GM19468 (cell line): ENCODE results near the gene CHKA.
"Not testable (repeated sequence)": the region's sequence is repeated elsewhere in the genome, so short reads cannot be mapped to it uniquely, and the experiment has no call there.

Experiments
- ATAC-seq: cut with Tn5 transposase; IDR thresholded peaks from one replicate; pipeline ENCODE4 v1.9.1; 2021; ENCODE audit warnings: mild to moderate bottlenecking, moderate library complexity, moderate number of reproducible peaks; ENCODE audit not compliant: unreplicated experiment; ENCODE audit errors: extremely low read depth

Gene CHKA

DNA sequence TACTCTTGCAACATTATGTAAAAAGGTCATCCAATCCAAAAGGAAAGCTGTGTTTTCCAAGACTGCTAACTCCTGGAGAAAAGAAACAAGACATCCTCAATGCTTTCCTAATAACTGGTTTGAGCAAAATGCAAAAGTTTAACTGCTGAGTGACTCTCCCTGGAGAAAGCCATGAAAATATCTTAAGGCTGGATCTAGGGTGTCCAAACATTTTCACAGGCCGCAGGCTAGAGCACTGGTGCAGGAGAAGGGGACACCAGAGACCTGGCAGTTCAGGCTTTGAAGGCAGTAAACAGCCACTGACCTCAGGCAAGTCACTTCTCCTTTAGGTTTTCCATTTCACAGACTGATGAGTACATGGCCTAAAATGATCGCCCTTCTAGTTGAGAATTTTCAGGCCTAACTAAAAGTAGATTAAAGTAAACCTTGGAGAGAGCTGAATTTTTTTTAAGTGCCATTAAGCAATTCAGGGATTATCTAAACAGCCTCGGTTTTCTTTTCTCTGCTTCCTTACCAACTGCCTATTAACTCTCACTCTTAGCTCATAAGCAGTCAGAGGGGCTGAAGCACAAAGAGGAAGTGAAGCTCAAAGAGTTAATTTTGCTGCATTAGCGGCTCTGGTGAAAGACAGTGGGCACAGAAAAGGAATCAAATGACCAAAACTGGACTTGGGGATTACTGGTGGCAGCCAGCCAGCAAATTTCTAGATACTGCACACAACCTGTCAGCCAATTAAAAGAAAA is 2.3 kb downstream of the CHKA start:
- ATAC-seq = no peak

DNA sequence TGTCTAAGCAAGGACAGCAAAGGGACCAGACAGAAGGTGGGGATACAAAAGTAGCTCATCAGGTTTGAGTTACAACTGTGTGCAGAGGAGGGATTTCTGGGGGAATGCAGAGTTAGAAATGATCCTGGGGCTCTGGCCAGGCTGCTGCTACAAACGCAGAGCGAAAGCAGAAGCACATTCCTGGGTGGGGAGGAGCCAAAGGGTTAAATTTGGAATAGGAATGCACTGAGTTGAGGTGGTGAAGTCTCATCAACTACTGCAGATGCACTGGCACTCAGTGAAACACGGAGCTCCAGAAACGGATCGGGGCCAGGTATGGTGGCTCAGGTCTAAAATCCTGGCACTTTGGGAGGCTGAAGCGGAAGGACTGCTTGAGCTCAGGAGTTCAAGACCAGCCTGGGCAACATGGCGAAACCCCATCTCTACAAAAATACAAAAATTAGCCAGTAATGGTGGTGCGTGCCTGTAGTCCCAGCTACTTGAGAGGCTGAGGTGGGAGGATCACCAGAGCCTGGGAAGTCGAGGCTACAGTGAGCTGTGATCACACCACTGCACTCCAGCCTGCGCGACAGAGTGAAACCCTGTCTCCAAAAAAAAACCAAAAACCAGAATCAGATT is 3.2 kb downstream of the CHKA start:
- no peak for ATAC-seq

DNA sequence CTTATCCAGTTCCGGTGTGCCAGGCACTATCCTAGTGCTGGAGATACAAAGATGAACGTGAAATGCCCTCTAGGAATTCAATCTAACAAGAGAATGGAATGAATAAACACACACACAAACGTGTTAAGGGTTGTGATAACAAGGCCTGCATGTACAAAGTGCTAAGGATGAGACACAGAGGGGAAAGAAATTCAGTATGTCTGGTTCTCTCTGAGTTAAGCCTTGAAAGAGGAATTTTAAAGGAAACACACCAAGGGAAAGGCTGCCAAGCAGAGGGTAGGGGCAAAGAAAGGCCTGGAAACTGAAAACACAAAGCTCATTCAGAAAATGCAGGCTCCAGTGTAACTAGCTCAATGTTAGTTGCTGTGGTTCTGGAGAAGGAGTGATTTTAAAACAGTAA is 4.2 kb downstream of the CHKA start:
- ATAC-seq = no peak

DNA sequence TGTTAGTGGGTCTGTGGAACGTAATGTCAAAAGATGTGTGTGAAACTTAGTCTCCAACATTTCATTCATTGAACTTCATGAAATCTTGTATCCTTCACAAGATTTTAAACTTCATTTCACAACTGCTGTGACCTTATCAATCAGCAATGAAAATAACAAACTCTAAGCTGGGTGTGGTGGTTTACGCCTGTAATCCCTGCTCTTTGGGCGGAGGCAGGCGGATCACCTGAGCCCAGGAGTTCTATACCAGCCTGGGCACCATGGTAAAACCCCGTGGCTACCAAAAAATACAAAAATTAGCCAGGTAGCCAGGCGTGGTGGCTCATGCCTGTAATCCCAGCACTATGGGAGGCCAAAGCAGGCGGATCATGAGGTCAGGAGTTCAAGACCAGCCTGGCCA is 5.1 kb downstream of the CHKA start:
- ATAC-seq = no peak

DNA sequence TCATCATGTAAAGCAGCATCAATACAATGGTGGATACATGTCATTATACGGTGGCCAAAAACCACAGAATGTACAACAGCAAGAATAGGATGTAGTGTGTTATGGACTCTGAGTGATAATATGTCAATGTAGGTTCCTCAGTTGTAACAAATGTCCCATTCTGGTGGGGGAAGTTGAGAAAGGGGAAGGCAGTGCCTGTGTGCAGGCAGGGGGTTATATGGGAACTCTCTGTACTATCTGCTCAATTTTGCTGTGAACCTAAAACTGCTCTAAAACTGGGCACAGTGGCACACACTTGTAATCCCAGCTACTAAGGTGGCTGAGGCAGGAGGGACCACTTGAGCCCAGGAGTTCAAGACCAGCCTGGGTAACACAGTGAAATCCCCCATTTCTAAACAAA is 5.9 kb downstream of the CHKA start:
- no peak for ATAC-seq

DNA sequence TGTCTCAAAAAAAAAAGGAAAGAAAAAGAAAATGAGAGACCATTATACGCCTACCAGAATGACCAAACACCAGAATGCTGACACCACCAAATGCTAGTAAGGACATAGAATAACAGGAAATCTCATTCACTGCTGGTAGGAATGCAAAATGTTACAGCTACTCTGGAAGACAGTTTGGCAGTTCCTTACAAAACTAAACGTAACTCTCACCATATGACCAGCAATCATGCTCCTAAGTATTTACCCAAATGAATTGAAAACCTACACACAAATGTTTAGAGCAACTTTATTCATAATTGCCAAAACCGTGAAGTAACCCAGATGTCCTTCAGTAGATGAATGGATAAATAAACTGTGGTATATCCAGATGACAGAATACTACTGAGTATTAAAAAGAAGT is 7.2 kb downstream of the CHKA start:
- ATAC-seq = no peak

DNA sequence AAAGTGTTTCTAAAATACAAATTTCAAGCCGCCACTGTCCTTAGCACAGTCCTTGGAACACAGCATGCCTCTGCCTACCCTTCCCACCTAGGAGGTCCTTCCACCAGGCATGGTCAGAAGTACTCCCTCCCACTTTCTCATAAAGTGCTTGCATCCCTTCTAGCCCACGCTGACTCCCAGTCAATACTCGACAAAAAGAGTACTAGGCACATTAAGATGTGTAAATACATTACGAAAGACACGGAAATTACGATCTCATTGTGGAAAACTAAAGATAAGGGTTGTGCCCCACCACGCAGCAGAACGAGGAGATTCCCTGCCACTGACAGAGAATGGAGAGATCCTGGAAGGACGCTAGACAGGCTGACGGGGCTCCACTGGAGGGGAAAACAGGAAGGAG is 13.5 kb downstream of the CHKA start:
- ATAC-seq = no peak

DNA sequence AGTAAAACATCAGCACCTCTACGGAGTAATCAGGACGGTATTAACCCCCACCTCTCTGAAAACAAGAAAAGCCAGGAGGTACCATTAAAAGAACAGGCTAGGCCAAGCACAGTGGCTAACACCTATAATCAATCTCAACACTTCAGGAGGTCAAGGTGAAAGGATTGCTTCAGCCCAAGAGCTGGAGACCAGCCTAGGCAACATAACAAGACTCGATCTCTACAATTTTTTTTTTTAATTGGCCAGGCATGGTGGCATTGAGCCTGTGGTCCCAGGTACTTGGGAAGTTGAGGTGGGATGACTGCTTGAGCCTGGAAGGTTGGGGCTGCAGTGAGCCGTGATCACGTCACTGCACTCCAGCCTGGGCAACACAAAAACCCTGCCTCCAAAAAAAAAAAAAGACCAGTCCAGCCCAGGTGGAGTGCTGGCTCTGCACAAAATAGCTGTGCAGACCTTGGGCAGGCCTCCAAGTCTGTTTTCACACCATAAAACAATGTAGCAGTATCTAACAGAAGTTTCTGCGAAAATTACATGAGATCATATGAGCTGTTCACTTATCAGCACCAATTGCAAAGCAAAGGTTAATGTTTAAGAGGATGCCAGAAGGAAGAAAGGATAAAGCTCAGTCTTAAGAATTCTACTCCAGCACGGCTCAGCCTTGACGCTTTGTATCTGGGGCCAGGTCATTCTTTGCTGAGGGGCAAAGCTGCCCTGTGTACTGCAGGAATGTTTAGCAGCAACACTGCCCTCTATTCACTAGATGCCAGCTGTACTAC is 14.8 kb downstream of the CHKA start:
- ATAC-seq = no peak

DNA sequence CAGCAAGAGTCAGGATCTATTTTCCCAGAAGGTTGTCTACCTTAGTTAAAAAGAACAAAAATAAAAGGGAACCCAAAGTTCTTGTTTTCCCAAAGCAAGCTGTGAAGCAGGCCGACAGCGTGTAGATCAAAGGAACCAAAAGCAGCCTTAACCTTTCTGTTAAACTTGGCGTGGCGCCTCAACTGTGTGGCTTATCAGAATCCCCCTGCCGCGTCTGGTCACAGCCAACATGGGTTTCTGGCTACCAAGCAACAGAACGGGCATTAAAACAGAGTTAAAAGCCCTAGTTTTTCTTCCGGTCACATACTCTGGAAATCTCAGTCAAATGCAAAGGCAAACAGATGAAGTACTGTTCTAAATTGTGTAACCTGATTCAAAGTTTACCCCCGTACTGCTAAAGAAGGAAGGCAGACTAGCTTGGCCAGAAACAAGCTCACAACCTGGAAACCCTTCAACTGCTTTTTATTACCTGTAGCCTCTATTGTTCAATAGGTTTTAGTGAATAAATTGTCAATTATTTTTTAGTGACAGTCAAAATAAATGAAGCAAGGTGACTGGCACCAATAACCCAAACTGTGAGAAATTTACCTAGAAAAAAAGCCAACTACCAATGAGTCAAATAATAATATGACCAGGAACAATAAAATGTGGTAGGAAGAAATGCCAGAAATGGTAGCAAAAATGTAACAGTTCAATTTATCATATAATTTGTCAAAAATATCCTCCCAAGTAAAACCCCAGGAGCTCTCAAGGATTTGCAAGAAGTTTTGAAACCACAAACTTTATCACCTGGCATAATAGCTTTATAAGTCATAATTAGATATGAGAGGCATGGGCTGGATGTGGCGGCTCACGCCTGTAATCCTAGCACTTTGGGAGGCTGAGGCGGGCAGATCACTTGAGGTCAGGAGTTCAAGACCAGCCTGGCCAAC is 21.4 kb downstream of the CHKA start:
- no peak for ATAC-seq

DNA sequence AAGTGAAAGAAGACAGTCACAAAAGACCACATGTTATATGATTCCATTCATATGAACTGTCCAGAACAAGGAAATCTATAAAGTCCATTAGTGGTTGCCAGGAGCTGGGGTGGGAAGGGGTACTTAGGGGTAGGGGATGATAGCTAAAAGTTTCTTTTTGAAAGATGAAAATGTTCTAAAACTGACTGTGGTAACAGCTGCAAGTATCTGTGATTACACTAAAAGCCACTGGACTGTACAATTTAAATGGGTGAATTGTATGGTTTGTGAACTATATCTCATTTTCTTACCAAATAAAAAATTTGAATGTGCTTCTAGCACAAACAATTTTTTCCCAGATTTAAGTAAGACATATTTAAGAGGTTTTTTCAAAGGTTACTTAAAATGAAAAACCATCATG is 22.1 kb downstream of the CHKA start:
- no peak for ATAC-seq

DNA sequence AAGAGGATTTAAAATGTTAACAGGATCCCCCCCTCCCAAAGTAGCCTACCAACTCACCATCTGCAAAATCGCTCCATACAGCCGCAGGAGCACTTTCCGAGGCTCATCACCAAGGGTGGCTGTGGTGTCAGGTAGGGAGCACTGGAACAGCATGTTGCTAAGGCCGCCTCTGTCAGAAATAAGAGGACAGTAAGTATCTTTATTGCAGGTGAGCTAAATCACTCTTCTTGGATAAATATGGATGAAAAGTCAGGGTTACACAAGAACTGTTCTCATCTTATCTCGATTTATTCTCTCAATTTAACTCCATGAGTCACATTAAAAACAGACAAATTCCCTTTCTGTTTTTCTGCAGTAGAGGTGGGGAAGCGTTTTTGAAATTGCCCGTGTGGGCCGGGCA is 24.2 kb downstream of the CHKA start:
- no peak for ATAC-seq

DNA sequence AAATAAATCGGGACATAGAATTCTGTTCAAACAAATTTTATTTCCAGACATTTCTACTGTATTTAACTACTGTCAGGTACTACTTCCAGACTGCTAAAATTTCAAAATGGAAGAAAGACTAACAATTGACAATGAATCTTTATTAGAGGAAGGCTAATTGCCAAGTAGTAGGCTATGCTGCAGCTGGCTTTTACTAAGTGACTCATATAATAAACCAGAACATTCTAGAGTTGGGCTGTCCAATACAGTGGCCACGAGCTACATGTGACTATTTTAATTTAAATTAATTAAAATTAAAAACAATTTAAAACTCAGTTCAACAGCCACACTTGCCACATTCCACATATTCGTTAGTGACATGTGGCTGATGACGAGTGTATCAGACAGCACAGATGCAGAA is 27.6 kb downstream of the CHKA start:
- ATAC-seq = no peak

DNA sequence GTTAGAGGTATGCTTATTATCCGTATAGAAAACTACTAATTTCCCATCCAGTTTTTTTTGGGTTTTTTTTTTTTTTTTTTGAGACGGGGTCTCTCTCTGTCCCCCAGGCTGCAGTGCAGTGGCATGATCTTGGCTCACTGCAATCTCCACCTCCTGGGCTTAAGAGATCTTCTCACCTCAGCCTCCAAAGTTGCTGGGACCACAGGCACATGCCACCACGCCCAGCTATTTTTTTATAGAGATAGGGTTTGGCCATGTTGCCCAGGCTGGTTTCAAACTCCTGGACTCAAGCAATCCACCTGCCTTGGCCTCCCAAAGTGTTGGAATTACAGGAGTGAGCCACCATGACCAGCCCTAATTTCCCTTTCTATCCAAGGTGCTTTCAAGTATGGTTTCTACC is 28.2 kb downstream of the CHKA start:
- ATAC-seq = not testable (repeated sequence)

DNA sequence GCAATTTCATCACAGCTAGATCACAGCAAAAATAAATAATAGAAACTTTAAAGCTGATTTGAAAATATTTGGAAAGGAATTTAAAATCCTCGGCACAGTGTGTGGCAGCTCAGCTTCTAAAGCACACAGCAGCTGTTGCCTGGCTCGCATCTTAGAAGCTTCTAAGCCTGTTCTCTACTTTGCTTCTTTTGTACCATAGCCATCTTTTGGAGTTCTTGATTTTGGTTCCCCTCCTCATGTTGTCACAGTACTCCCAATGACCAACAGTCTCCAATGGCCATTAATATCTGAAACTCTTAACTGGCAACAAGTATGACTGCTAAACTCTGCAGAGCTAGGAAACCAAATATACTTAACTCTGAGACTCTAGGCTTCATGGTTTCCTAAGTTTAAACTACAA is 28.8 kb downstream of the CHKA start:
- ATAC-seq = no peak

DNA sequence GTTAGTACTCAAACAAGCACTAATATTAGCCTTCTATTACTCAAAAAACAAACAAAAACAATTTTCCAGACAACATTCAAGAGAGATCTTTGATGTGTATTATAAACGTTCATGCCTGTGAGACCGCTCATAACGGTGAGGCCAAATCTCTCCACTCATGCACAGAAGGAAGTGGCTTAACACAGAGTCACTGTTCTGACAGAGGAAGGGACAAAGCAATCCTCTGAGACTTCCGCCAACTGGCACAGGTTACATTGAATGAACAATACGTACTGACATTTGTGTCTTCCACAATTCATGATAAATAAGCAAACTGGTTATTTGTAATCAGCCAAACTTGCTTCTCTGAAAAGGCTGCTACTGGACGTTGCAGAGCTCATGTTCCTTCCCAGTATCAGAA is 30.5 kb downstream of the CHKA start:
- ATAC-seq = no peak

DNA sequence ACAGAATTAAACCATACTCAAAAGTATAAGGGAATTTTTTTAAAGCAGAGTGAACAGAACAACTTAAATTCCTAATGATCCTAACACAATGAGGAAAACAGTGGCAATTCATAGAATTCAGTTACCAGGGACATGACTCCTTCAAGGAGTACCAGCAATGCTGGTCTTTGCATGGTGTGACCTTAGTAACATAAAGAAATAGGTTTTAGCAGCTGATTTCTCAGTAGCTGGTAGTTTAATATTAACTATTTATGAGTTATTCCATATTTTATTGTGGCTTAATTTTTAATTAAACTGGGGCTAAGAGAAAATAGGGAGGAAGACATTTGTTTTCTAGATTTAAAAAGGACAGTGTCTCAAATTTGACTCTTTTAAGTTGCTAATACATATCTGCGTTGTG is 30.9 kb downstream of the CHKA start:
- ATAC-seq = no peak

DNA sequence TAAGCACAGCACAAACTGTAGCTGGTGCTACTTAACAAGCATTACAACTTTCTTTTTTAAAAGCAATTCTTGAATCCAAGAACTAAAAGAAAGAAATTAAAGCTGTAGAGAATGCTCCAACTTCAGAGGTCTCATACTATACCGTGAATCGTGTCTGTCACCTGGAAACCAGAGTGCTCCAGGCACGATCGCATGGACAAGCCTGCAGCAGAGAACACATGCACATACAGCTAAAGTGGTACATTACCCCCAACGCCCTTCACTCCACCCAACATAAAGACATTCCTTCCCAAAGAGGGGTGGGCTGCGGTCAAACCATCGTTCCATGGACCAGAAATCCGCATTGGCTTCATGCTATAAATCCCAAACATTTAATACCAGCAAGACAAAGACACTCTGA is 31.5 kb downstream of the CHKA start:
- ATAC-seq = no peak

DNA sequence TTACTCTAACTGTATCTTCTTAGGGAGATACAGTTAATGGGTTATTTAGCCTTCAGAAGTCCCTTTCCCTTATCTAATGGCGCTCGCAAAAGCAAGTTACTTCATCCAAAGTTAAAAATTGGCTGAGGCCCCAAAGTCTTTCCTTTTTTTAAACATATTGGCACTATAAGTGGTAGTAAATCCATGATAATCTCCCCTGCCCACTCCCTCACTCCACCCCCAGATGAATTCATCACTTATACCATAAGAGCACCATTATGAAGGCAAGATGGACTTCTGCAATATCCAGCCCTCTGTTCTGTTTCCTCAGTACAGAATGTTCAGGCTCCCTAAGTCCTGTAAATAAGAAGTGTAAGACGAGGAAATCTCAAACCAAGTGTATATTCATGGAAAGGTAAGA is 37.7 kb downstream of the CHKA start:
- ATAC-seq = no peak

DNA sequence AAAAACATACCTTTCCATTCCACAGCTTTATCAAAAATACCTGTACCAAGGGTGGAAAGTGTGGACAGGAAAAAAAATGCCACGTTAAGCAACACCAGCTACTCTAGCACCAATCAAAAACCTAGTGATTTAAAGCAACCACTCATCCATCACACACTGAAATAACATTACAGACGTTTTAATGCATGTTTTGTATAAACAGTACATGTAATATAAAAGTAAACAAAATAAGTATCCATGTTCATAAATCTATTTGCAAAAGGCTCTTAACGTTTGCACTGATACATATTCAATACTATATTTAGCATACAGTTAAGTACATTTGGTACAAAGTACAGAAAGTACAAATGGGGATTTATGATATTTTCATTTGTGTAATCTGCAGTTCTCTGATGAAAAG is 38.7 kb downstream of the CHKA start:
- ATAC-seq = no peak

DNA sequence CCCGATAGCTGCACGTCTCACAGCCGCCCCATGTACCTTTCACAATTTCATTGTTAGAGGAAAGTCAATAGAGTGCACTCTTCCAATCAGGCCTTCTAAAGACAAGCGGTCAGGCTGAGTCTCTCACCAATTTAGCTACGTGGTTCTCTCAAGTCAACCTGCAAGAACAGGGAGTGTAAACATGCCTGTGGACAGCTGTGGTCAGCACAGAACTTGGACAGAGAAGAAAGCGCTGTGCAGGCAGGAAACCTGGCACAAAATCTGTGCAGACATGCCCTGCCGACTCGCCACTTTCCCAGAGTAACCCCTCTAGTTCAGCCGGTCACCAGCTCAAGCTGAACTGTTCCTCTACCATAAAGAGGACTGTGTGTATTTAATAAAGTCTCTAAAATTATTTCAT is 39.5 kb downstream of the CHKA start:
- ATAC-seq = no peak
